ENCODE measurements around the gene MIA3.
"Not testable (repeated sequence)": the region's sequence is repeated elsewhere in the genome, so short reads cannot be mapped to it uniquely, and the experiment has no call there.

The MIA3 gene

GRCh38 chr1:222656391-222657155 lies 38.7 kb downstream of the MIA3 start:
- TF ChIP-seq, protein P1, sequence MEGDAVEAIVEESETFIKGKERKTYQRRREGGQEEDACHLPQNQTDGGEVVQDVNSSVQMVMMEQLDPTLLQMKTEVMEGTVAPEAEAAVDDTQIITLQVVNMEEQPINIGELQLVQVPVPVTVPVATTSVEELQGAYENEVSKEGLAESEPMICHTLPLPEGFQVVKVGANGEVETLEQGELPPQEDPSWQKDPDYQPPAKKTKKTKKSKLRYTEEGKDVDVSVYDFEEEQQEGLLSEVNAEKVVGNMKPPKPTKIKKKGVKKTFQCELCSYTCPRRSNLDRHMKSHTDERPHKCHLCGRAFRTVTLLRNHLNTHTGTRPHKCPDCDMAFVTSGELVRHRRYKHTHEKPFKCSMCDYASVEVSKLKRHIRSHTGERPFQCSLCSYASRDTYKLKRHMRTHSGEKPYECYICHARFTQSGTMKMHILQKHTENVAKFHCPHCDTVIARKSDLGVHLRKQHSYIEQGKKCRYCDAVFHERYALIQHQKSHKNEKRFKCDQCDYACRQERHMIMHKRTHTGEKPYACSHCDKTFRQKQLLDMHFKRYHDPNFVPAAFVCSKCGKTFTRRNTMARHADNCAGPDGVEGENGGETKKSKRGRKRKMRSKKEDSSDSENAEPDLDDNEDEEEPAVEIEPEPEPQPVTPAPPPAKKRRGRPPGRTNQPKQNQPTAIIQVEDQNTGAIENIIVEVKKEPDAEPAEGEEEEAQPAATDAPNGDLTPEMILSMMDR (IDR thresholded peaks at IDR 0.05; ENCODE audit: control insufficient read depth, insufficient read depth, low read depth, low read length, missing control alignments): no peak
- no peak overlapping the region for H3K4me3 ChIP-seq (ENCODE audit: control insufficient read depth, low read depth, low read length)

DNA sequence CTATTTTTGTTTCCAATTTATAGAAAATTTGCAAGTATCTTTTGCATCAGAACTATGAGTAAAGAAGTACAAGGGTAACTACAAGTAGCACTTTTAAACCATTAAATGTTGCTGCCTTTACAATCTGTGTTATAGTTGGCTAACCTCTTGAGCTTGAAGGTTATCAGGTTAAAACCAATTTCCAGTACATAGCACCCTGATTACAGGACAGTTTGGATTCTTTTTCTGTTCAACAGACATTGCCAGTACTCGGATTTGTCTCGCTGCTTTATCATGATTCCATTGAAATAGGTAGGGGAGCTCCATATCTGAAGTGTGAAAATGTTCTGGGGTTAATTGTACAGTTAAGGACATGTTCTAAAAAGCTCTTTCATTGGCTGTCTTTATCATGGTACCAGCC lies 40.0 kb downstream of the MIA3 start:
- H3K4me3 ChIP-seq (ENCODE audit: control insufficient read depth, low read depth, low read length): no peak overlapping the region
- TF ChIP-seq, protein P1 (IDR thresholded peaks at IDR 0.05; ENCODE audit: control insufficient read depth, insufficient read depth, low read depth, low read length, missing control alignments): no peak
- DNase-seq (ENCODE audit: low read depth): no peak

More at GRCh38 chr1:222656391-222657155, 38.7 kb downstream of the MIA3 start:
- no peak for DNase-seq (ENCODE audit: low read depth)

DNA sequence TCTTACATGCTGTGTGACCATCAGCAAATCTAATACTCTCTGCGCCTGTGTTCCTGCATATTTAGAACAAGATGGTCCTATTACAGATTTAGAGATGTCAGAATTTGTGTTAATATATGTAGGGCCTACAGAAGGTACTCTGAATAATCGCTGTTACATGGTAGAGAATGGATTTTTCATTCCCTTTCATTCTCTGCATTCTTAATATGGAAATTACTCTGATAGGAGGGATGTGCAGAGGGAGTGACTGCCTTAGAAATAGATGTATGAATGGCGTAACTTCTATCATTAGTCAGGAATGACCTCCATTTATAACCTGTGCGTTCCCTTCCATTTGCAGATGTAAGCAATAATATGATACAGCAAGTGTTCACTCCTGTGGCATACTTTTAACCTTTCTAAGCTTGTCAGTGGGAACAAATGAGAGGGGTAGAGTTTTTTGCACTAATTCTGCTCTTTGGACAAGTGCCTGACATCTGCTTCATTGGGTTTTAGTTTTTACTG lies 45.6 kb downstream of the MIA3 start:
- H3K4me3 ChIP-seq (ENCODE audit: control insufficient read depth, low read depth, low read length): no peak overlapping the region
- TF ChIP-seq, protein P1 (IDR thresholded peaks at IDR 0.05; ENCODE audit: control insufficient read depth, insufficient read depth, low read depth, low read length, missing control alignments): no peak
- no peak for DNase-seq (ENCODE audit: low read depth)

- TF ChIP-seq, protein P1 (IDR thresholded peaks at IDR 0.05; ENCODE audit: control insufficient read depth, insufficient read depth, low read depth, low read length, missing control alignments): no peak
- H3K4me3 ChIP-seq (ENCODE audit: control insufficient read depth, low read depth, low read length): no peak overlapping the region
- DNase-seq (ENCODE audit: low read depth): no peak
Measured at GRCh38 chr1:222665964-222666363, 48.1 kb downstream of the MIA3 start.

DNA sequence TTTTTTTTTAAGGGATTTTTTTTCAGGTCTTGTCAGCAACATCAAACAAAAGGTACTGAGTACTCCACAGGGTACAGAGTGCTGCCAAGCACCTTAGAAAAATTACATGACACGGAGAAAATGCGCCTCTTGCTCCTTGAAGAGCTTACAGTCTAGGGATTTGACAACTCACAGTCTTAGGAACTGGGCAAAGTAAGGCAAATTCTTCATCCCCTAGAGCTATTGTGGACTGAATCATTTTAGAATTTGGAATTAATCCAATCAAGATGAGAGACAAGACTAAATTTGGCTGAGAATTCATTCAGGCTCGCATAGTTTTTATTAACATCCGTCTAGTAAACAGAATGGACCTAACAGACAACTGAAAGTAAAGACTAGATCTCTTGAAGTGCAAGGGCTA lies 50.3 kb downstream of the MIA3 start:
- not testable (repeated sequence) for H3K4me3 ChIP-seq (ENCODE audit: control insufficient read depth, low read depth, low read length); DNase-seq (ENCODE audit: low read depth)

- not testable (repeated sequence) for H3K4me3 ChIP-seq (ENCODE audit: control insufficient read depth, low read depth, low read length); DNase-seq (ENCODE audit: low read depth)
Measured at GRCh38 chr1:222669107-222669506, 51.2 kb downstream of the MIA3 start.

DNA sequence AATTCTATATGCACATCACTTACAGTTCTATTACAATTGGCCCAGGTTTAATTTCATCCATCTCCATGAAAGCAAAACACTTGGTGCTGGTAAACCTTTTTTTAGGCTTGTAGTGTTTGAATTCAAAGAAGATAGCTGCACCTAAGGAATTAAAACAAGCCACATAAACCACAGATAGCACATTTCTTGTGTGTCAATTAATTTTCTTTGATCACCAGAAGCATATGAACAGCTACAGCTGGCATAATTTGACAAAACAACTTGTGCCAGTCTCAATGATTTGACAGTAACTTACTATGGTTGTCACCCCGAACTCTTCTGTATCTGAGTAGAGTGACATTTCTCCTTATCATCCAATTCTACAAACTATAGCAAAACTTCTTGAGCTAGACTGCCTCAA lies 52.2 kb downstream of the MIA3 start:
- TF ChIP-seq, protein P1 (IDR thresholded peaks at IDR 0.05; ENCODE audit: control insufficient read depth, insufficient read depth, low read depth, low read length, missing control alignments): no peak
- no peak for DNase-seq (ENCODE audit: low read depth)
- H3K4me3 ChIP-seq (ENCODE audit: control insufficient read depth, low read depth, low read length): no peak overlapping the region
